ENCODE measurements around the gene HYAL3.

GRCh38 chr3:50274371-50275104 lies 24.7 kb downstream of the HYAL3 start:
- no peak for TF ChIP-seq EZH2 (IDR thresholded peaks at IDR 0.05; ENCODE audit: insufficient read depth, poor library complexity, severe bottlenecking)
- TF ChIP-seq EZH2phosphoT487 (IDR thresholded peaks at IDR 0.05; ENCODE audit: insufficient read depth, low read depth): no peak

Measured in GM23248 (cell line).